ENCODE measurements around the gene GPBP1L1. TPM values are rescaled to one million over a fixed set of nuclear protein-coding genes. Genes with fewer than 3 reads are reported as not detected.

GPBP1L1 gene
- 110 TPM for total RNA-seq (2021; ENCODE audit: unreplicated experiment)
- polyA plus RNA-seq (2012), result 45.2 and 50.8 TPM in 2 replicates
- percentile 94 among the genes with signal in this experiment for Bru-seq, nascent RNA
- percentile 94 among the genes with signal in this experiment for BruChase-seq, experiment 1, labeled RNA remaining after a 6-hour chase
- percentile 92 among the genes with signal in this experiment for BruChase-seq, experiment 2, labeled RNA remaining after a 2-hour chase
- long read RNA-seq, transcript GPBP1L1-201 (12 exons, 3,599 nt), result minor isoform, 6 of 89 reads
- long read RNA-seq, transcript GPBP1L1-202 (13 exons, 3,736 nt), result major isoform, 20 of 89 reads
- long read RNA-seq, partial matches to known transcripts, result 16 of 89 reads
- long read RNA-seq, other reads (novel, unspliced or antisense), result 44 of 89 reads

DNA sequence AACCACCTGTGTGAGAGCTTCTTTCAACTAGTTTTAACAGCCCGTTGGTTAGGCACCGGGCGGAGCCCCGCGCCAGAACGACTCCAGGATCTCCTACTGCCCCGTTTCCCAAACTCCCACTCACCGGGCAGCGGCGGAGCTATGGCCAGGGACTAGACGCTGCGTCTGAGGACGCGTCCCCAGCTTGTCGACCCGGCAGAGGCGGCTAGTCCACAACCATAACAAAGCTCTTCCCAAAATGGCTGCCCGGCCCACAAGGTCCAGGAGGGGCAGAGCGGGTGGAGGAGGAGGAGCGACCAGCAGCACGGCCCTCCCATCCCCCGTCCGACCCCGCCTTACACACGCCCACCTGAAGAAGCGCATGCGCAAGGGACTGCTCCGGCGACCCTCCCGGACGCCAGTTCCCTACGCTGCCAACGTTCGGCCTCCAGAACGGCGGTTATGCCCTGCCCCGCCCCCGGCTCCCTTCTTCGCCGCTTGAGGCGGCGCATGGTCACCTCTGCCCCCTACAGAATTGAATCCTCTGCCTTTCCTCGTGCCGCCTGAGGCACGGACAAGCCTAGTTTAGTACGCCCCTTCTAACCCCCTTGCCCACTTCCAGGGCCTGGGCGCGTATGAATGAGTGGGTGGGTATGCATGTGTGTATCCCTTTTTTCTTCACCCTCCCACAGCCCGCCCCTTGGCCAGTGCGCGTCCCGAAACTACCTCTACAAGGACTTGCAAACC is at the start of gene GPBP1L1:
GPBP1L1 (minus strand) TSS at position 246 of the 726 bp plus-strand sequence. CDS start 27,446 bp downstream, outside the sequence.
- H3K9me2 ChIP-seq (ENCODE audit: insufficient read depth), result no peaks in the 10 kb centered on the region
- TF ChIP-seq, protein P1, sequence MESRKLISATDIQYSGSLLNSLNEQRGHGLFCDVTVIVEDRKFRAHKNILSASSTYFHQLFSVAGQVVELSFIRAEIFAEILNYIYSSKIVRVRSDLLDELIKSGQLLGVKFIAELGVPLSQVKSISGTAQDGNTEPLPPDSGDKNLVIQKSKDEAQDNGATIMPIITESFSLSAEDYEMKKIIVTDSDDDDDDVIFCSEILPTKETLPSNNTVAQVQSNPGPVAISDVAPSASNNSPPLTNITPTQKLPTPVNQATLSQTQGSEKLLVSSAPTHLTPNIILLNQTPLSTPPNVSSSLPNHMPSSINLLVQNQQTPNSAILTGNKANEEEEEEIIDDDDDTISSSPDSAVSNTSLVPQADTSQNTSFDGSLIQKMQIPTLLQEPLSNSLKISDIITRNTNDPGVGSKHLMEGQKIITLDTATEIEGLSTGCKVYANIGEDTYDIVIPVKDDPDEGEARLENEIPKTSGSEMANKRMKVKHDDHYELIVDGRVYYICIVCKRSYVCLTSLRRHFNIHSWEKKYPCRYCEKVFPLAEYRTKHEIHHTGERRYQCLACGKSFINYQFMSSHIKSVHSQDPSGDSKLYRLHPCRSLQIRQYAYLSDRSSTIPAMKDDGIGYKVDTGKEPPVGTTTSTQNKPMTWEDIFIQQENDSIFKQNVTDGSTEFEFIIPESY (IDR thresholded peaks at IDR 0.05; ENCODE audit: extremely low read depth, insufficient replicate concordance, low read length), result no peak
- TF ChIP-seq YY1 (IDR thresholded peaks at IDR 0.05; ENCODE audit: extremely low read depth, insufficient replicate concordance, low read depth, low read length) (peak; percentile 96), POLR2AphosphoS5 (IDR thresholded peaks at IDR 0.05; ENCODE audit: low read depth, low read length) (peak; percentile 94), MAX (IDR thresholded peaks at IDR 0.05) (no peak), POLR2A (IDR thresholded peaks at IDR 0.05; ENCODE audit: borderline replicate concordance, extremely low read depth, insufficient read depth, insufficient read length) (peak; percentile 60)
- DNase-seq (ENCODE audit: low read depth, low spot score), result peak; percentile 91
- peaks cover 5% of the 10 kb centered on the region; the same call in 1 of the 2 replicates for H4K20me1 ChIP-seq (ENCODE audit: insufficient read depth)
- POLR2A ChIA-PET, result interaction anchor here (0.6 to 1.5 kb wide), 7 partner anchors 8 to 494 kb away, joined by 3 to 6 read pairs (median 3); partner anchors contain the start of genes CCDC163, MMACHC and PRDX1
- H3K4me3 ChIP-seq (replicated peaks in 1 of 2; ENCODE audit: low read depth in 1 of 2, low read length in 2 of 2), result peak within 1 kb of the TSS; percentile 56 to 77
- H2AFZ ChIP-seq (ENCODE audit: low read depth, low read length, poor library complexity, severe bottlenecking), result no peak within 1 kb of the TSS
- H3K4me1 ChIP-seq (ENCODE audit: control insufficient read depth in 1 of 2, insufficient read depth in 2 of 2, low read length in 2 of 2), result peaks cover 3 to 23% of the 10 kb centered on the region in 2 experiments; a peak in 3 of 4 replicates
- peak; percentile 76 for ATAC-seq
- peaks cover 0 to 10% of the 10 kb centered on the region in 2 experiments; a peak in 3 of 4 replicates for H3K36me3 ChIP-seq (ENCODE audit: control insufficient read depth in 1 of 2, insufficient read depth in 2 of 2, low read length in 2 of 2)
- RAD21 ChIA-PET (ENCODE audit: low non-redundant PET in 1 of 2, low total read pairs in 2 of 2, uncharacterized antibody in 2 of 2, unreplicated experiment in 2 of 2), result no interaction called here
- CTCF ChIA-PET, result interaction anchor here (1.4 kb wide), 1 partner anchor 10 kb away, joined by 4 read pairs; no protein-coding TSS in a partner anchor
- no peaks in the 10 kb centered on the region for H3K9me3 ChIP-seq (ENCODE audit: control insufficient read depth in 1 of 2, insufficient read depth in 1 of 2, low read depth in 1 of 2, low read length in 2 of 2)
- H3K79me2 ChIP-seq (ENCODE audit: insufficient read depth, low read length), result peaks cover 84% of the 10 kb centered on the region
- H3K9ac ChIP-seq (ENCODE audit: low read length), result peak within 1 kb of the TSS; percentile 91
- TSS peak; percentile 39 for BruUV-seq (replicated peaks)
- H3K4me2 ChIP-seq (ENCODE audit: low read length), result peak within 1 kb of the TSS; percentile 89
- peak within 1 kb of the TSS; percentile 94 for H3K27ac ChIP-seq (ENCODE audit: low read depth, low read length)
- intact Hi-C loops (cut with micrococcal nuclease), result loop anchor here (2.0 to 10.0 kb wide), 3 partner anchors 64 to 162 kb away; partner anchors contain the start of genes IPP, MAST2 and PRDX1
- no peaks in the 10 kb centered on the region for H3K27me3 ChIP-seq (ENCODE audit: insufficient read depth, low read length)

All from HCT116 (cell line).